DND-41 (cell line): ENCODE data around the gene HENMT1.

Source experiments
- CTCF ChIP-seq: IDR thresholded peaks from 2 replicates; pipeline ENCODE4 v1.5.1; 2012; ENCODE audit warnings: borderline replicate concordance, low read length, moderate library complexity, mild to moderate bottlenecking; ENCODE audit not compliant: poor library complexity, severe bottlenecking; ENCODE audit errors: extremely low read depth
- EZH2 ChIP-seq: IDR thresholded peaks from 3 replicates; pipeline ENCODE4 v1.6.1; 2012; ENCODE audit warnings: borderline replicate concordance, low read depth, mild to moderate bottlenecking, moderate library complexity, low read length, inconsistent platforms; ENCODE audit not compliant: severe bottlenecking

DNA sequence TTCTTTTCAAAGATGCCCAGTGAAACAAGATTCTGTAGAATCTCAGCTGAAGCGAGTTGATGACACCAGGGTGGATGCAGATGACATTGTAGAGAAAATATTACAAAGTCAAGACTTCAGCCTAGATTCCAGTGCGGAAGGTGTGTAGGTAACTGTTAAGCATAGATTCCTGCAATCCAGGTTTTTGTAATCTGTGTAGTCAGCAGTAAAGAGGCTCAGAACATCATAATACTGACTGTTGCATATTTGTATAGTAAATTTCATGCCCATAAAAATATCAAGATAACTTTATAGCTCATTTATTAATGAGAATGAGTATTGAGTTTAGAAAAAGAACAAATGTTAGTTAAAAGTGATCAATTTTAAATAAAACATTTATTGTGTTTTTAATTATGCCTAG is 32.2 kb downstream of the HENMT1 start:
- no peak for TF ChIP-seq CTCF
- no peak for TF ChIP-seq EZH2
